Posterior cingulate gyrus (tissue), 11 donors: ENCODE measurements around the gene SYNE4.
"Not testable (repeated sequence)": the region's sequence is repeated elsewhere in the genome, so short reads cannot be mapped to it uniquely, and the experiment has no call there.

Experiments used
- DNase-seq, 10 donors: peaks; one replicate each; pipeline versions ENCODE4 v3.0.0 to v3.0.0-alpha.2; 2020 to 2021; ENCODE audit warnings: mixed read lengths in 3 of 10
- intact Hi-C: fragments of 100-400 bp; cut with DNase I; formaldehyde crosslinking; loops from one replicate; pipeline ENCODE4 v1.15.1; 2023

The SYNE4 gene

GRCh38 chr19:36008336-36008978, at the start of gene SYNE4:
TSS of gene SYNE4 (minus strand) at chr19:36008813. CDS start at chr19:36008681, 132 bp downstream.
- no peak for DNase-seq
- intact Hi-C loops = no loop called here

- intact Hi-C loops = loop anchor here (5.0 kb wide), 1 partner anchor 58 kb away; the partner anchor contains the start of gene SDHAF1
Observed at GRCh38 chr19:36054733-36055686, 46.4 kb upstream of the SYNE4 start, which contains the start of gene WDR62. TSS of gene WDR62 (plus strand) at chr19:36054897. CDS start at chr19:36054972, 75 bp downstream.

GRCh38 chr19:36054119-36054732, 45.6 kb upstream of the SYNE4 start, which contains the start of gene THAP8:
TSS of gene THAP8 (minus strand) at chr19:36054285. CDS start at chr19:36054217, 68 bp downstream.
- intact Hi-C loops = loop anchor here (5.0 kb wide), 1 partner anchor 57 kb away; the partner anchor contains the start of gene SDHAF1
- peak; percentile 98 to 100 (median 99) for DNase-seq

More at GRCh38 chr19:36054733-36055686, 46.4 kb upstream of the SYNE4 start, which contains the start of gene WDR62:
- peak; percentile 88 to 99 (median 93) for DNase-seq

- intact Hi-C loops = loop anchor here (5.0 kb wide), 1 partner anchor 54 kb away; the partner anchor contains the start of gene SDHAF1
- DNase-seq = no peak
Observed at GRCh38 chr19:36051637-36052036, 43.0 kb upstream of the SYNE4 start.

GRCh38 chr19:36051236-36051635, 42.6 kb upstream of the SYNE4 start:
- intact Hi-C loops = loop anchor here (5.0 kb wide), 1 partner anchor 54 kb away; the partner anchor contains the start of gene SDHAF1

GRCh38 chr19:36049080-36049698, 40.6 kb upstream of the SYNE4 start:
- DNase-seq = peak in 1 of 10 donors; percentile 1
- intact Hi-C loops = no loop called here

More at GRCh38 chr19:36051236-36051635, 42.6 kb upstream of the SYNE4 start:
- peak in 4 of 10 donors; percentile 18 to 67 (median 34) for DNase-seq

GRCh38 chr19:36047835-36048234, 39.2 kb upstream of the SYNE4 start:
- intact Hi-C loops = no loop called here
- no peak for DNase-seq

- peak in 2 of 10 donors; percentile 40 to 48 for DNase-seq
- intact Hi-C loops = no loop called here
Observed at GRCh38 chr19:36046443-36047050, 37.9 kb upstream of the SYNE4 start.

GRCh38 chr19:36043952-36044351, 35.3 kb upstream of the SYNE4 start:
- peak in 1 of 10 donors; percentile 33 for DNase-seq
- intact Hi-C loops = no loop called here

- intact Hi-C loops = no loop called here
- no peak for DNase-seq
Observed at GRCh38 chr19:36041831-36042230, 33.2 kb upstream of the SYNE4 start.

- intact Hi-C loops, DNase-seq: not testable (repeated sequence)
Observed at GRCh38 chr19:36041092-36041491, 32.5 kb upstream of the SYNE4 start.

- intact Hi-C loops = no loop called here
- no peak for DNase-seq
Observed at GRCh38 chr19:36040495-36040894, 31.9 kb upstream of the SYNE4 start.

- intact Hi-C loops = no loop called here
- DNase-seq = peak; percentile 82 to 98 (median 87)
Observed at GRCh38 chr19:36032251-36033104, 23.9 kb upstream of the SYNE4 start, which contains the start of gene CLIP3. TSS of gene CLIP3 (minus strand) at chr19:36032873. CDS start at chr19:36032357, 516 bp downstream.

- peak in 1 of 10 donors; percentile 9 for DNase-seq
Observed at GRCh38 chr19:36031308-36031707, 22.7 kb upstream of the SYNE4 start.

GRCh38 chr19:36030264-36031148, 21.9 kb upstream of the SYNE4 start:
- peak in 2 of 10 donors; percentile 38 to 54 for DNase-seq
- intact Hi-C loops = no loop called here

More at GRCh38 chr19:36031308-36031707, 22.7 kb upstream of the SYNE4 start:
- intact Hi-C loops = no loop called here

- peak in 8 of 10 donors; percentile 49 to 95 (median 72) for DNase-seq
- intact Hi-C loops = no loop called here
Observed at GRCh38 chr19:36028313-36029041, 19.9 kb upstream of the SYNE4 start.
